Epithelial cell of esophagus (primary cell): ENCODE results near the gene NXPH4.

Source experiments
- DNase-seq: peaks from one replicate; pipeline ENCODE4 v3.0.0; 2010; ENCODE audit warnings: low read depth
- H3K4me3 ChIP-seq: 2 replicates; pipeline ENCODE4 v1.5.1; 2011; ENCODE audit warnings: mild to moderate bottlenecking, low read length, control low read depth
- TF ChIP-seq, protein P1 (sequence below): IDR thresholded peaks from 2 replicates; pipeline ENCODE4 v1.5.1; 2011; ENCODE audit warnings: low read depth, mild to moderate bottlenecking, low read length, control low read depth, inconsistent platforms; ENCODE audit not compliant: insufficient read depth; ENCODE audit errors: missing control alignments

Gene NXPH4

DNA sequence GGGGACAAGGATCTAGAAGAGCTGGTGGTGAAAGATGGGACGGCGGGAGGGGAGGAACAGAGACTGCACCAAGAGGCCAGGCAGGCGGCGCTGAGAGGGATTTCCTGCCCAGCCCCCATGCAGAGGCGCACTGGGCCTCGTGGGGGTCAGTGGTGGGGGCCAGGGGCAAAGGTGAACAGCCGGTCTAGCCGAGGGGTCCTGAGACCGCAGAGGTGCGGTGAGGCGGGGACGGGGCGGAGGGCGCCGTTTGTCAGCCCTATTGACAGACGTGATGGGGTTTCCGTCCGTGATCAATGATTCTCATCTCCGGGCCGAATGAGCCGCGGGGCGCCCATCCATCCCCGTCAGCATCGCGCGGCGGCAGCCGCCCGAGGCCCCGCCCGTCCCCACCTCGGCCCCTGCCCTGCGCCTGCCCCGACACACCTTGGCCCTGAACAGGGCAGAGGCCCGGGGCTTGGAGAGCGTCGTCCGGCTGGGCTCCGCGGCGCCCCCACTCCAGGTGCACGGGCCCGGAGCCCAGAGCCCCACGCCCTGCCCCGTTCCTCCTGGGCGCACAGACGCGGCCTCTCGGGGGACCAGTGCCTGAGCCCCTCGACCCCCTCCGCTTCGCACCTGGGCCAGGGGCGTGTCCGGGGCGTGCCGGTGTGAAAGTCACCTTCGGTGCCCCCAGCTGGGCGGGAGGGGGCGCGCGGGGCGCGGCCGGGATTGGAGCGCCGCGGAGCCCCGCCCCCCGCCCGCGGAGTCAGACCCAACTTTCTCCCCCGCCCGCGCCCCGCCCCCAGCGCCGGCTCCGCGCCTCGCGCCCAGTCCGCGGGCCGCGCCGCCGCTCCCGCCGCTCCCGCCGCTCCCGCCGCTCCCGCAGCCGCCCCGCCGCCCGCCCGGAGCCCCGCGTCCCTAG, at the start of gene NXPH4:
Gene NXPH4 (plus strand): TSS at position 781 of the 898 bp plus-strand sequence. CDS start 176 bp downstream, outside the sequence.
- TF ChIP-seq, protein P1, sequence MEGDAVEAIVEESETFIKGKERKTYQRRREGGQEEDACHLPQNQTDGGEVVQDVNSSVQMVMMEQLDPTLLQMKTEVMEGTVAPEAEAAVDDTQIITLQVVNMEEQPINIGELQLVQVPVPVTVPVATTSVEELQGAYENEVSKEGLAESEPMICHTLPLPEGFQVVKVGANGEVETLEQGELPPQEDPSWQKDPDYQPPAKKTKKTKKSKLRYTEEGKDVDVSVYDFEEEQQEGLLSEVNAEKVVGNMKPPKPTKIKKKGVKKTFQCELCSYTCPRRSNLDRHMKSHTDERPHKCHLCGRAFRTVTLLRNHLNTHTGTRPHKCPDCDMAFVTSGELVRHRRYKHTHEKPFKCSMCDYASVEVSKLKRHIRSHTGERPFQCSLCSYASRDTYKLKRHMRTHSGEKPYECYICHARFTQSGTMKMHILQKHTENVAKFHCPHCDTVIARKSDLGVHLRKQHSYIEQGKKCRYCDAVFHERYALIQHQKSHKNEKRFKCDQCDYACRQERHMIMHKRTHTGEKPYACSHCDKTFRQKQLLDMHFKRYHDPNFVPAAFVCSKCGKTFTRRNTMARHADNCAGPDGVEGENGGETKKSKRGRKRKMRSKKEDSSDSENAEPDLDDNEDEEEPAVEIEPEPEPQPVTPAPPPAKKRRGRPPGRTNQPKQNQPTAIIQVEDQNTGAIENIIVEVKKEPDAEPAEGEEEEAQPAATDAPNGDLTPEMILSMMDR: no peak
- peak; percentile 39 for DNase-seq
- peak within 1 kb of the TSS; percentile 43 for H3K4me3 ChIP-seq

DNA sequence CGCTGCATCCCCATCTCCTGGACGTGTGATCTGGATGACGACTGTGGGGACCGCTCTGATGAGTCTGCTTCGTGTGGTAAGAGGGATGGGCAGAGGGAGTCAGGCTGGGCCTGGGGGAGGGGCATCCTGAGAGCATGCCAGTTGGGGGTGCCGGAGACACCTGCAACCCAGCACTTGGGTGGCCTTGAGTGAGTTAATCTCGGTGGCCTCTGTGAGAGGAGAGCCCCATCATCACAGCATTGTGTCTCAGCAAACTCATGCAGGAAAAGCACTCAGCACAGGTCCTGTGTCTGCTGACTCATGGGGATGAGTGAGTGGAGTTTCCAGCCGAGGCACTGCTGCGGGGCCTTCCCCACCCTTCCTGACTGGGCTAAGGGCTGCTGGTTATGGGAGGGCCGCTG, 49.6 kb upstream of the NXPH4 start:
- no peak overlapping the region for H3K4me3 ChIP-seq
- peak; percentile 99 for DNase-seq
- TF ChIP-seq, protein P1: no peak

DNA sequence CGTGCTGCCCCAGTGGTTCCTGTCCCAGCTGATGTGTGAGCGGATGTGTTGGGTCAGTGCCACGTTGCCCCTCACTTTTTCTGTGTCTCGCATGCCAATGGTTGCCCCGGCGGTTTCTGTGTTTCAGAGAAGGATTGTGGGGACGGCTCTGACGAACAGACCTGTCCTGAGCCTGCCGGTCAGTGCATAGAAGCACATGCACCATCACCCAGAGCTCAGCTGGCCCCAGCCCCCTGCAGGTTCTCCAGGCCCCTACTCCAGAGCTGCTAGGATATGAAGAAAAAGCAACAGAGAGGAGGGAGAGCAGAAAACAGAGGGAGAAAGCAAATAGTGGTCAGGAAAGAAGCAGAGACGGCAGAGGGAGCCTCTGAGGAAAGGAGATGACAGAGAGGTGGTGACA, 48.5 kb upstream of the NXPH4 start:
- TF ChIP-seq, protein P1: no peak

DNA sequence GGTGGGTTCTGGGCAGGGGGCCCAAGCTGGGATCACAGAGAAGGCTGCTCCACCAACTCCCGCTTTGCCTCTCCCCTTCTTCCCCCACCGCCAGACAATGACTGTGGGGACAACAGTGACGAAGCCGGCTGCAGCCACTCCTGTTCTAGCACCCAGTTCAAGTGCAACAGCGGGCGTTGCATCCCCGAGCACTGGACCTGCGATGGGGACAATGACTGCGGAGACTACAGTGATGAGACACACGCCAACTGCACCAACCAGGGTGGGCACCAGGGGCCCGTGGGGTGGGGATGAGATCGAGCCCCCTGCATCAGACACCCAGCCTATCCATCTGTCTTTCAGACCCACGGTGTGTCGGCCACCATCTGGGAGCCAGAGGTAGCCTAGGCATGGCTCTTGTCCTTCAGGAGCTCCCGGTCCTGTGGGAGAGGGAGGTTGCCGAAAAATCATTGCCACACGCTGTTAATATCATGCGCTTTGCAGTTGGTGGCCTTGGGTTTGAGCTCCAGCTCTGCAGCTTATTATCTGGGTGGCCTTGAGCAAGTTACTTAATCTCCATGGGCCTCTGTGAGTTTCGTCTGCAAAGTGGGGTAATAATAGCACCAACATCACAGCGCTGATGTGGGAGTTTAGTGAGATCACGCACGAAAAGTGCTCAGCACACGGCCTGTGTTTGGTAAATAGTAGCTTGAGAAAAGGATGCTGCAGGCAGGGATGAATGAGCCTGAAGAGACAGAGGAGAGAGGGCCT, 47.4 kb upstream of the NXPH4 start:
- no peak for DNase-seq
- TF ChIP-seq, protein P1: no peak
- H3K4me3 ChIP-seq: no peak overlapping the region

More for the DNA sequence above, 48.5 kb upstream of the NXPH4 start:
- DNase-seq: no peak
- no peak overlapping the region for H3K4me3 ChIP-seq

DNA sequence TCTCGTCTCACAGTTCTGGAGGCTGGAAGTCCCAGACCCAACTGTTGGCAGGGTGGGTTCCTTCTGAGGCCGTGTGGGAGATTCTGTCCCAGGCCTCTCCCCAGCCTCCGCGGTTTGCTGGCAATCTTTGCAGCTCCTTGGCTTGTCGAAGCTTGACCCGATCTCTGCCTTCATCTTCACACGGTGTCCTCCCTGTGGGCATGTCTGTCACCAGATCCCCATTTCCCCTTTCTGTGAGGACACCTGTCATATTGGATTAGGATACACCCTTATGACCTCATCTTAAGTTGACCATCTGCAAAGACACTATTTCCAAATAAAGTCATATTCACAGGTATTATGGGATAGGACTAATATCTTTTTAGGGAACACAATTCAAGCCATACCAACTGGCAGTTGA, 46.6 kb upstream of the NXPH4 start:
- DNase-seq: peak; percentile 34
- TF ChIP-seq, protein P1: no peak
- H3K4me3 ChIP-seq: no peak overlapping the region

DNA sequence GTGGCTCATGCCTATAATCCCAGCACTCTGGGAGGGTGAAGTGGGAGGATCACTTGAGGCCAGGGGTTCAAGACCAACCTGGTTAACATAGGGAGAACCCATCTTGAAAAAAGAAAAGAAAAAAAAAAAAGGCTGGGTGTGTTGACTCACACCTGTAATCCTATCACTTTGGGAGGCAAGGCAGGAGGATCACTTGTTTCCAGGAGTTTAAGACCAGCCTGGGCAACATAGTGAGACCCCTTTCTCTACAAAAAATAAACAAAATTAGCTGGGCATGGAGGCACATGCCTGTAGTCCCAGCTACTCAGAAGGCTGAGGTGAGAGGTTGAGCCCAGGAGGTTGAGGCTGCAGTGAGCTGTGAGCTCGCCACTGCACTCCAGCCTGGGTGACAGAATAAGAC, 46.2 kb upstream of the NXPH4 start:
- DNase-seq: no peak
- TF ChIP-seq, protein P1: no peak
- no peak overlapping the region for H3K4me3 ChIP-seq
